Frontal cortex (tissue), 4 donors: ENCODE results near the gene LARP4B. TPM values are rescaled to one million over a fixed set of nuclear protein-coding genes. Genes with fewer than 3 reads are reported as not detected.

Source experiments
- DNase-seq, 2 donors: peaks; one replicate each; pipeline ENCODE4 v3.0.0; 2012; ENCODE audit warnings: low spot score in 2 of 2
- FAIRE-seq: peaks from 2 replicates; lab custom pipeline; 2012; peaks lifted over from hg19 to GRCh38; lab: Jason Lieb, UNC
- total RNA-seq: library from RNA; depleted of rRNA; stranded (reverse); fragments of >200 nt; gene quantifications from one replicate; pipeline ENCODE4 v1.2.3, GENCODE V29; 2014
- donor health status: control.
- donor health status: control.
- donor health status: control.

LARP4B gene
- total RNA-seq, 1 donor from 2014 or later: 29.3 TPM

- no peak for FAIRE-seq
Measured at GRCh38 chr10:876438-876837, 55.1 kb downstream of the LARP4B start.

GRCh38 chr10:873020-873419 lies 58.5 kb downstream of the LARP4B start:
- DNase-seq: no peak
- FAIRE-seq: no peak

More at GRCh38 chr10:876438-876837, 55.1 kb downstream of the LARP4B start:
- no peak for DNase-seq

GRCh38 chr10:871951-872403 lies 59.5 kb downstream of the LARP4B start:
- DNase-seq: no peak
- FAIRE-seq: no peak

- DNase-seq (no peak), FAIRE-seq (no peak)
Measured at GRCh38 chr10:870564-871166, 60.8 kb downstream of the LARP4B start.

- FAIRE-seq: no peak
Measured at GRCh38 chr10:869171-869570, 62.3 kb downstream of the LARP4B start.

GRCh38 chr10:867807-868206 lies 63.7 kb downstream of the LARP4B start:
- no peak for FAIRE-seq
- DNase-seq: no peak

More at GRCh38 chr10:869171-869570, 62.3 kb downstream of the LARP4B start:
- no peak for DNase-seq

GRCh38 chr10:866577-866941 lies 64.9 kb downstream of the LARP4B start:
- DNase-seq (no peak), FAIRE-seq (no peak)

- no peak for FAIRE-seq
- no peak for DNase-seq
Measured at GRCh38 chr10:865924-866576, 65.5 kb downstream of the LARP4B start.

GRCh38 chr10:865257-865656 lies 66.2 kb downstream of the LARP4B start:
- FAIRE-seq (no peak), DNase-seq (no peak)

- no peak for DNase-seq
- no peak for FAIRE-seq
Measured at GRCh38 chr10:860519-860918, 71.0 kb downstream of the LARP4B start.

- DNase-seq (no peak), FAIRE-seq (no peak)
Measured at GRCh38 chr10:856416-857157, 74.9 kb downstream of the LARP4B start.

- FAIRE-seq (no peak), DNase-seq (no peak)
Measured at GRCh38 chr10:855671-856070, 75.8 kb downstream of the LARP4B start.

- DNase-seq: no peak
- no peak for FAIRE-seq
Measured at GRCh38 chr10:855079-855478, 76.4 kb downstream of the LARP4B start.

- DNase-seq: no peak
- FAIRE-seq: no peak
Measured at GRCh38 chr10:853017-853416, 78.5 kb downstream of the LARP4B start.

GRCh38 chr10:852386-852785 lies 79.1 kb downstream of the LARP4B start:
- FAIRE-seq: no peak
- no peak for DNase-seq

GRCh38 chr10:851901-852300 lies 79.6 kb downstream of the LARP4B start:
- DNase-seq: no peak
- FAIRE-seq: no peak

- no peak for DNase-seq
- FAIRE-seq: no peak
Measured at GRCh38 chr10:850093-850492, 81.4 kb downstream of the LARP4B start.

- no peak for FAIRE-seq
- DNase-seq: no peak
Measured at GRCh38 chr10:847868-848267, 83.6 kb downstream of the LARP4B start.

GRCh38 chr10:846126-846685 lies 85.3 kb downstream of the LARP4B start:
- FAIRE-seq (no peak), DNase-seq (no peak)

GRCh38 chr10:845526-845925 lies 86.0 kb downstream of the LARP4B start:
- no peak for DNase-seq
- FAIRE-seq: no peak

GRCh38 chr10:844552-844951 lies 87.0 kb downstream of the LARP4B start:
- no peak for FAIRE-seq
- DNase-seq: no peak
